Activated naive CD8-positive, alpha-beta T cell treated with anti-CD3 and anti-CD28 coated beads for 36 hours (primary cell): ENCODE data around the gene CPT2. TPM values are rescaled to one million over a fixed set of nuclear protein-coding genes. Genes with fewer than 3 reads are reported as not detected.
"Not testable (repeated sequence)": the region's sequence is repeated elsewhere in the genome, so short reads cannot be mapped to it uniquely, and the experiment has no call there.

Source experiments
- DNase-seq: peaks from one replicate; pipeline ENCODE4 v3.0.0; 2021
- H3K27ac Mint-ChIP-seq: one replicate; pipeline ENCODE4 v1.8.0; 2022; ENCODE audit warnings: mild to moderate bottlenecking, moderate library complexity, mixed read lengths
- H3K27me3 Mint-ChIP-seq: one replicate; pipeline ENCODE4 v1.8.0; 2022; ENCODE audit warnings: mild to moderate bottlenecking, mixed read lengths
- H3K36me3 Mint-ChIP-seq: one replicate; pipeline ENCODE4 v1.8.0; 2021; ENCODE audit warnings: mild to moderate bottlenecking, mixed read lengths
- H3K4me1 Mint-ChIP-seq: one replicate; pipeline ENCODE4 v1.8.0; 2021; ENCODE audit warnings: mixed read lengths
- H3K4me3 Mint-ChIP-seq: one replicate; pipeline ENCODE4 v1.8.0; 2022; ENCODE audit warnings: mild to moderate bottlenecking, moderate library complexity, mixed read lengths
- H3K9me3 Mint-ChIP-seq: one replicate; pipeline ENCODE4 v1.8.0; 2022; ENCODE audit warnings: mixed read lengths
- total RNA-seq, 2 experiments: library from RNA; stranded (reverse); gene quantifications; one replicate each; pipeline ENCODE4 v1.2.3, GENCODE V29; 2021

Gene CPT2
- total RNA-seq, 2 experiments from 2014 or later: 21.6 to 24.6 TPM

DNA sequence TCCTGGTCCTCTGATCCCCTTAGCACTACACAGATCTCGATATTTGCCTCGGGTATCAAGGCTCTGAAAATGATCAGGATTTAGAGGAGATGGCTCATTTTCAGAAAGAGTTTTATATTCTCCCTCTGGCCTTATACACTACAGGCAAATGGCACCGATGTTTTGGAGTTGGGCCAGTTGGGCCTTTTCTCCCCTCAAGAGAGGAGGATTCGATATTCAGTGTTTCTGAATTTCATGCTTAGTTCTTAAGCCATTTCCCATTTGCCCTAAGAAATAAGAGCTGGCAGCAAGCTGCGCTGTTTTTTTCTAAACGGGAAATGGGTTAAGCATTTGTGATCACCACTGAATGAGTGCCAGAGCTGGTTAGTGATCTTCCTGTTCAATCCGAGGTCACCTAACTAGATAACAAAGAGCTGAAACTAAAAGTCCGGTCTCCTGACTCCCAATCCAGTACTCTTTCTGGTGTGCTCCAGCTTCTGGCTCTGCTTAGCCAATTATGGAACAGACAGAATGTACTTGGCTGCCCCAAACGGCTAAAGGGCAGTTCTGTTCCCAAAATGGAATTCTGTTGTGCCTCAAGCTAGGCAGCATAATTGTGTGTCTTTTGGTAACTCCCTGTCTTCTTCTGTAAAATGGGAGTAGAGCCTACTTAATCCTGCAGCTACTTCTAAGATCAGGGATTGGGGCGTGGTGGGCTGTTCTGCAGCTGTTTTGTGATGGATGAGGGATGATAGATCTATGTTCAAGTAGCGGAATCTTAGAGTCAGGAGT lies 1.2 kb upstream of the CPT2 start:
- Mint-ChIP-seq H3K9me3 (no peaks in the 10 kb centered on the region), H3K4me1 (peaks cover 20% of the 10 kb centered on the region), H3K4me3 (no peak overlapping the region), H3K27me3 (no peaks in the 10 kb centered on the region), H3K27ac (no peak overlapping the region), H3K36me3 (peaks cover 13% of the 10 kb centered on the region)
- DNase-seq: no peak

DNA sequence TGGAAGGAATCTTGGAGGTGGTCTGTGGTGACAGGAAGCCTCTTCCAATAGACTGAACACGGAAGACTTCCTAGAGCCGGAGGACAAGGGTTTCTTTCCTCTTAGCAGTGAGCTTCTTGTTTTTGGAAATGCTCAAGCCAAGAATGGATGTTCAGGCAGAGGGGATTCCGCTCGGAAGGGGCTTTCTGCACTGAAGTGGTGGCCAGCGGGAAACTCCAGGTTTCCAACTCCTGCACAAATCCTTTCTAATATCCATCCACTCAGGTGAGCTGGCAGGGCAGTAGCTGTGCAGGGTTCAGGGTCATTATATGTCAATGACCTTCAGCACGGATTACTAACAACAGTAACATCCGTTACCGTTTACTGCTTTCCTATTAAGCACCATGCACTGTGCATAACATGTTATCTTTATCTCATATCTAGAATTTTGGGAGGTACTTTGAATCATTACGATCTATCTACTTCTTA lies 573 bp upstream of the CPT2 start:
- no peak for DNase-seq
- Mint-ChIP-seq H3K27ac (peak overlapping the region; percentile 92), H3K9me3 (no peaks in the 10 kb centered on the region), H3K4me3 (peak overlapping the region; percentile 79), H3K27me3 (no peaks in the 10 kb centered on the region), H3K36me3 (peaks cover 13% of the 10 kb centered on the region), H3K4me1 (peaks cover 20% of the 10 kb centered on the region)

DNA sequence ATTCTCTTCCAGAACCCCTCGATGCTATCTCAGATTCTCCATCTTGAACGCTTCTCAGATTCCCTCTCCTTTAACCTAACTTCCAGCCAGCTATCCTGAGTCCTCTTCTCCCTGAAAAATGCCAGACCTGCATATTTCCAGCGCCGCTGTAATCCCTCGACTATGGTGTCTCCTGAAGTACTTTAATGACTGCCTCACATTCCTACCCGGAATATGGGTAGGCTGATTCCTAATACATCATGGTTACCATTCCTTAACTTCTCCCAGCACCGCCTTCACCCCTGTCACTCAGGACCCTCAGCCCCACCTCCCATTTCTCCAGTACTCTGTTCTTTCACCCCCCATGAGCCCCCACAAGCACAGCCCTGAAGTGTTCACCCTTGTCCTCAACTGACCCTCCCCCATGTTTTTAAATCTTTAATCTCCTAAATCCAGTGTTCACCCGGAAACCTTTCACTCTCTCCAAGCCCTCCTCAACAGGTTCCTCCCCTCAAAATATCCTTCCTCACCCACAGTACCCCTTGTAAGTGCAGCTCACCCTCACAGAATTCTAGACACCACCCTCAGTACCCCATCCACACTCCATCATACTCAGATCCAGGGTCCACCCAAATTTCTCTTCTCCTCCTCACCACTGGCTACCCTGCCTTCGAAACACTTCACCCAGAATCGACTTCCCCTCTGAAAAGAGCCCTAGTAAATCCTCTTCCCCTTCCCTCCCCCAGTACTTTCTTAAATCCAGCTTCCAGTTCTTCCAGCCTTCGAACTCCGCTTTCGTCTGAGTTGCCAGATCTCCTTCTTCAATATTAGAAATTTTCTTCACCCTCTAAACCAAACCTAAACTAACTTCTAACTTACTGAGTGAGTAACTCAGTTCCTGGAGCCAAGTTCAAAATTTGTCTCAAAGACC lies 922 bp downstream of the CPT2 start:
- Mint-ChIP-seq H3K27ac (peak overlapping the region; percentile 93), H3K36me3 (peaks cover 18% of the 10 kb centered on the region), H3K9me3 (no peaks in the 10 kb centered on the region)

DNA sequence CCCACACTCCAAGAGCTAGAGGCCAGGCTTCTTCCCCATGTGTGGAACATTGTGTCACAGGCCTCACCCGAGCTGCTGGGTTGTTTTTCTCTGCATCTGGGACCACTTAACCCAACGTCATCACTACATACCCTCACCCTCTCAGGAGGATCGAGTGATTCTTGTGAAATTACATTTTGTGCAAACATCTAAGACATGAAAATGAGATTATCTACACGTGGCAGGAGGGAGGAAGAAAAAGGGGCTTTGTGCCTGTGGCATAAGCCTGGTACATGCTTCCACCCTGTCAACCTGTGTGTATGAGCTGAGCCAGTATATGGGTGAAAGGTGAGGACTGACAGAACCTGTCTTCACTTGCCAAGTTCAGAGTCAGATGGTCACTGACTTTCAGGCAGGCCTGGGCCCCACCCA lies 1.6 kb downstream of the CPT2 start:
- no peaks in the 10 kb centered on the region for H3K27me3 Mint-ChIP-seq
- no peak for DNase-seq
- peaks cover 20% of the 10 kb centered on the region for H3K4me1 Mint-ChIP-seq
- no peaks in the 10 kb centered on the region for H3K9me3 Mint-ChIP-seq
- H3K4me3 Mint-ChIP-seq: peak overlapping the region; percentile 90
- peak overlapping the region; percentile 93 for H3K27ac Mint-ChIP-seq
- H3K36me3 Mint-ChIP-seq: peaks cover 24% of the 10 kb centered on the region

More for the DNA sequence above, 922 bp downstream of the CPT2 start:
- no peaks in the 10 kb centered on the region for H3K27me3 Mint-ChIP-seq
- H3K4me1 Mint-ChIP-seq: peaks cover 20% of the 10 kb centered on the region
- peak overlapping the region; percentile 90 for H3K4me3 Mint-ChIP-seq
- DNase-seq: no peak

DNA sequence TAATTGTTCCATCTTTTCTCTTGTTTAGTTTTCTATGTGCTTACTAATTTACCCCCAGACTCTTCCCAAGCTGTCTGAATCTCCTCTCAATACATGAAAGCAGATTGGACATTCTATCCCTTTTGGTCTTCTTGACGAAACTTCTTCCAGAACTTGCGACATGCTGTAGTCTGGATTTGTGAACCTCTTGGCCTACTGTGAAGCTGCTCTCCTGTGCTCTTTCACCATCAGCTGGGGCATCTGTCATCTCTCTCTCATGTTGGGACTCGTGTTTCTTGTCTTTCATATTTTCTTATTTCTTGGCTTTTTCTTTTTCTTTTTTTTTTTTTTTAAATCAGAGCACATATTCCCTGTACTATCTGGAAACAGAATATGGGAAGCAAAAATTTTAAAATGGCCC lies 6.8 kb downstream of the CPT2 start:
- peaks cover 54% of the 10 kb centered on the region for H3K36me3 Mint-ChIP-seq
- no peaks in the 10 kb centered on the region for H3K27me3 Mint-ChIP-seq
- peaks cover 2% of the 10 kb centered on the region for H3K4me1 Mint-ChIP-seq
- DNase-seq: no peak
- no peak overlapping the region for H3K4me3 Mint-ChIP-seq
- H3K27ac Mint-ChIP-seq: no peak overlapping the region
- H3K9me3 Mint-ChIP-seq: peaks cover 15% of the 10 kb centered on the region

DNA sequence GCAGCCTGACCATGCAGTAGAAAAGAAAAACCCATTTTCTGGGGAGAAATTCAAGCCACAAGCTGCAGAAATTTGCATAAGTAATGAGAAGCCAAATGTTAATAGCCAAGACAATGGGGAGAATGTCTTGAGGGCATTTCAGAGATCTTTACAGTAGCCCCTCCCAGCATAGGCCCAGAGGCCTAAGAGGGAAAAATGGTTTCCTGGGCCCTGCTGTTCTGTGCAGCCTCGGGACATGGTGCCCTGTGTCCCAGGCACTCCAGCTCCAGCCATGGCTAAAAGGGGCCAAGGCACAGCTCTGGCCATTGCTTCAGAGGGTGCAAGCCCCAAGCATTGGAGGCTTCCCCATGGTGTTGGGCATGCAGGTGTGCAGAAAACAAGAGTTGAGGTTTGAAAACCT lies 8.9 kb downstream of the CPT2 start:
- Mint-ChIP-seq H3K9me3 (peaks cover 15% of the 10 kb centered on the region), H3K36me3 (peaks cover 59% of the 10 kb centered on the region)
- not testable (repeated sequence) for H3K27ac Mint-ChIP-seq, H3K27me3 Mint-ChIP-seq, H3K4me3 Mint-ChIP-seq, DNase-seq, H3K4me1 Mint-ChIP-seq

DNA sequence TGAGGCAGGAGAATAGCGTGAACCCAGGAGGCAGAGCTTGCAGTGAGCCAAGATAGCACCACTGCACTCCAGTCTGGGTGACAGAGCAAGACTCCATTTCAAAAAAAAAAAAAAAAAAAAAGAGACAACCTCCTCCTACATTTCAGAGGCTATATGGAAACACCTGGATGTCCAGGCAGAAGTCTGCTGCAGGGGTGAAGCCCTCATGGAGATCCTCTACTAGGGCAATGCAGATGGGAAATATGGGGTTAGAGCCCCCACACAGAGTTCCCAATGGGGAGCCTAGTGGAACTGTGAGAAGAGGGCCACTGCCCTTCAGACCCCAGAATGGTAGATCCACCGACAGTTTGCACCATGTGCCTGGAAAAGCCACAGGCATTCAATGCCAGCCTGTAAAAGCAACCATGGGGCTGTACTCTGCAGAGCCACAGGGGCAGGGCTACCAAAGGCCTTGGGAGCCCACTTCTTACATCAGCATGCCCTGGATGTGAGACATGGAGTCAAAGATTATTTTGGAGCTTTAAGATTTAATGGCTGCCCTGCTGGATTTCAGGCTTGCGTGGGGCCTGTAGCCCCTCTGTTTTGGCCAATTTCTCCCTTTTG lies 9.6 kb downstream of the CPT2 start:
- Mint-ChIP-seq H3K36me3 (peaks cover 59% of the 10 kb centered on the region), H3K9me3 (peaks cover 15% of the 10 kb centered on the region)
- not testable (repeated sequence) for H3K27me3 Mint-ChIP-seq, DNase-seq, H3K4me3 Mint-ChIP-seq, H3K27ac Mint-ChIP-seq, H3K4me1 Mint-ChIP-seq

DNA sequence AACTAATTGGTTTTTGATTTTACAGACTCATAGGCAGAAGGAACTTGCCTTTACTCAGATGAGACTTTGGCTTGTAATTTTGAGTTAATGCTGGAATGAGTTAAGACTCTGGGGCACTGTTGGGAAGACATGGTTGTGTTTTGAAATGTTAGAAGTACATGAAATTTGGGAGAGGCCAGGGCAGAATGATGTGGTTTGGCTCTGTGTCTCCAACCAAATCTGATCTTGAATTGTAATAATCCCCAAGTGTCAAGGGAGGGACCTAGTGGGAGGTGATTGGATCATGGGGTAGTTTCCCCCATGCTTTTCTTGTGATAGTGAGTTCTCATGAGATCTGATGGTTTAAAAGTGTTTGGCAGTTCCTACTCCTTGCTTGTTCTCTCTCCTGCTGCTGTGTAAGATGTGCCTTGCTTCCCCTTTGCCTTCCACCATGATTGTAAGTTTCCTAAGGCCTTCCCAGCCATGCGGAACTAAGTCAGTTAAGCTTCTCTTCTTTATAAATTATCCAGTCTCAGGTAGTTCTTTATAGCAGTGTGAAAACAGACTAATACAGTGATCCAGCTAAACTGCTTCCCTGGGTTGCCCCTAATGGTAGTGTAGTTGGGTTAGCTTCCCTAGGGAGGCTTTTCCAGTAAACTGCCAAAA lies 10.2 kb downstream of the CPT2 start:
- DNase-seq: no peak
- Mint-ChIP-seq H3K4me3 (no peak overlapping the region), H3K9me3 (peaks cover 15% of the 10 kb centered on the region), H3K27ac (no peak overlapping the region), H3K36me3 (peaks cover 59% of the 10 kb centered on the region), H3K27me3 (no peaks in the 10 kb centered on the region), H3K4me1 (no peaks in the 10 kb centered on the region)

DNA sequence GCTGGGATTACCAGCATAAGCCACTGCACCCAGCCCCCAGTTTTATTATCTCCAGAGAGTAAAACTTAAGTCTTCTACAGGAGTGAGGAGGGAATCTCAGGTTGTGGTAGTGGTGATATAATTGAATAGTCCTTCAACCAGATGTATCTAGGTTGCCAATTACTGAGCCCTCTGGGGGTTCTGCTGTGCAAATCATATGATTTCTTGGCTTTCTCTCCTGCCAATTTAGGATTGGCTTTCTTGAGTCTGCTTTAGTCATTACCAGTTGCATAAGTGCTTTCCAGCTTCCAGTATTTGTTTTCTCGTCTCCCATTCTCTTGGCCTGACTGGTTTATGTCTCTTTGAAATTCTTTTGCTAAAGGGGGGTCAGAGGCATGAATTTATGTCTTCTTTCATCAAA lies 11.1 kb downstream of the CPT2 start:
- Mint-ChIP-seq H3K4me3 (no peak overlapping the region), H3K36me3 (peaks cover 57% of the 10 kb centered on the region), H3K4me1 (no peaks in the 10 kb centered on the region), H3K27me3 (no peaks in the 10 kb centered on the region), H3K27ac (no peak overlapping the region), H3K9me3 (peaks cover 15% of the 10 kb centered on the region)
- no peak for DNase-seq

DNA sequence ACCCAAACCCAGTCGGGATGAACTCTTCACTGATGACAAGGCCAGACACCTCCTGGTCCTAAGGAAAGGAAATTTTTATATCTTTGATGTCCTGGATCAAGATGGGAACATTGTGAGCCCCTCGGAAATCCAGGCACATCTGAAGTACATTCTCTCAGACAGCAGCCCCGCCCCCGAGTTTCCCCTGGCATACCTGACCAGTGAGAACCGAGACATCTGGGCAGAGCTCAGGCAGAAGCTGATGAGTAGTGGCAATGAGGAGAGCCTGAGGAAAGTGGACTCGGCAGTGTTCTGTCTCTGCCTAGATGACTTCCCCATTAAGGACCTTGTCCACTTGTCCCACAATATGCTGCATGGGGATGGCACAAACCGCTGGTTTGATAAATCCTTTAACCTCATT lies 13.7 kb downstream of the CPT2 start:
- Mint-ChIP-seq H3K36me3 (peaks cover 37% of the 10 kb centered on the region), H3K27me3 (no peaks in the 10 kb centered on the region), H3K4me3 (no peak overlapping the region), H3K9me3 (peaks cover 10% of the 10 kb centered on the region), H3K27ac (no peak overlapping the region), H3K4me1 (peaks cover 1% of the 10 kb centered on the region)
- DNase-seq: no peak

DNA sequence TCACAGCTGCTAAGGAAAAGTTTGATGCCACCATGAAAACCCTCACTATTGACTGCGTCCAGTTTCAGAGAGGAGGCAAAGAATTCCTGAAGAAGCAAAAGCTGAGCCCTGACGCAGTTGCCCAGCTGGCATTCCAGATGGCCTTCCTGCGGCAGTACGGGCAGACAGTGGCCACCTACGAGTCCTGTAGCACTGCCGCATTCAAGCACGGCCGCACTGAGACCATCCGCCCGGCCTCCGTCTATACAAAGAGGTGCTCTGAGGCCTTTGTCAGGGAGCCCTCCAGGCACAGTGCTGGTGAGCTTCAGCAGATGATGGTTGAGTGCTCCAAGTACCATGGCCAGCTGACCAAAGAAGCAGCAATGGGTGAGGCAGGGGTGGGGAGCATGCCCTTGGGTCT lies 14.3 kb downstream of the CPT2 start:
- Mint-ChIP-seq H3K9me3 (peaks cover 9% of the 10 kb centered on the region), H3K4me1 (peaks cover 2% of the 10 kb centered on the region), H3K27me3 (no peaks in the 10 kb centered on the region), H3K27ac (no peak overlapping the region), H3K36me3 (peaks cover 31% of the 10 kb centered on the region), H3K4me3 (no peak overlapping the region)
- DNase-seq: no peak

DNA sequence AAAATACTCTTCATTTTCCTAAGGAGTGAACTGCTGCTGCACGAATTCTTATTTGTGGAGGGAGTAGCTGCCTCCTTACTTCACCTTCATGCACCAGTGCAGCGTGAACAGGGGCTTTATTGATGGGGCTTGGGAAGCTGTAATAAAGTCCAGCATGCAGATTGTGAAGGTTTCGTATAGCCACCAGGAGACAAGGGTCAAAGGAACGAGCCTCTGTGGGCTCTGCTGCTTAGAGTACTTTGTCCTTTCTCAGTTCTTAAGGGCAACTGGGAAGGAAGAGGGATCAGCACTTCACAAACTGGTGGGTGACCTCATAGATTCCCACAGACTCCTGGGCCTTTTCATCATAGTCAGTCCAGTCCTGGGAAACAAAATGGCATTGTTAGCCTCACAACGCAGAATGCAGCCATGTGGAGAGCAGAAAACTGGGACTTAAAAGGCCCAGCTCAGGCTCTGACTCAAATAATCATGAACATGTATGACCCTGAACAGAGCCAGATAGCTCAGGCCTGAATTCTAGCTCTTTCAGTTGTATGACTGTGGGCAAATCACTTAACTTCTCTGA lies 17.8 kb downstream of the CPT2 start:
- peaks cover 17% of the 10 kb centered on the region for H3K36me3 Mint-ChIP-seq
- no peak overlapping the region for H3K27ac Mint-ChIP-seq
- H3K4me1 Mint-ChIP-seq: peaks cover 12% of the 10 kb centered on the region
- no peak for DNase-seq
- no peak overlapping the region for H3K4me3 Mint-ChIP-seq
- H3K27me3 Mint-ChIP-seq: no peaks in the 10 kb centered on the region
- H3K9me3 Mint-ChIP-seq: no peaks in the 10 kb centered on the region

DNA sequence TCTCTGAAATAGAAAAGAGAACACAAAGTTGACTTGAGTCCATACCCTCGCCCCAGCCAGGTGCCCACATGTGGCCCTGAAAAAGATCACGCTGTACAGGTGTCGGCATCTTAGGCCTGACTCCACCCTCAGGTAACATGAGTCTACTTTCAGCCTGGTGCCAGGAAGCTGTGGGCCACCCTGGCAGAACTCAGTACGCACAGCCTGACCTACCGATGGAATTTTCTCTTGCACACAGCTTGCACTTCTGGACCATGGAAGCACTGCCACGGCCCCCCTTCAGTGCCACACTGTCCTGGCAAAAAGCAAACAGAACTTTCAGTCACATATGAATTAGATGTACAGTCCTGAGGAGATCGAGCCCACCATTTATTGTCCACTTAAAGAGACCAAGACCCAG lies 21.6 kb downstream of the CPT2 start:
- Mint-ChIP-seq H3K9me3 (no peaks in the 10 kb centered on the region), H3K4me3 (no peak overlapping the region), H3K27ac (no peak overlapping the region), H3K36me3 (peaks cover 7% of the 10 kb centered on the region), H3K27me3 (no peaks in the 10 kb centered on the region), H3K4me1 (peaks cover 23% of the 10 kb centered on the region)
- DNase-seq: no peak

DNA sequence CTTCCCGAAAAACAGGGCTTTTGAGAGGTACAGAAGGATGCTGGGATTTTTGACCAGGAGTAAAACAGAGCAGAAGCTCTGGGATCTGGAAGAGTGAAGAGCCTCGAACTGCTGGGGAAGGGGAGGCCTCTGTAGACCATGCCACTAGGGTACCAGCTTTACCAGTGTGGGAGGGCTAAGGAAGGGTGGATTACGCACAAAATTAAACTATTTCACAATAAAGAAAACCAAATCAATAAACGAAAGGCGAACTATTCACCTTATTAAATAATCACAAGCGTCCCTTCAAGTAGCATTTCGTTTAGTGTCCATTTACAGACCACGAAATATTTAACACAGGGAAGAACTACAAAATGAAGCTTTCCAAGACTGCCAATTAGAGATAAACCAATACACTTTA lies 23.1 kb downstream of the CPT2 start:
- Mint-ChIP-seq H3K9me3 (no peaks in the 10 kb centered on the region), H3K4me3 (peak overlapping the region; percentile 93), H3K27me3 (no peaks in the 10 kb centered on the region), H3K27ac (peak overlapping the region; percentile 95), H3K36me3 (peaks cover 3% of the 10 kb centered on the region), H3K4me1 (peaks cover 23% of the 10 kb centered on the region)
- no peak for DNase-seq
